ENCODE data around the gene MEN1. TPM values are rescaled to one million over a fixed set of nuclear protein-coding genes. Genes with fewer than 3 reads are reported as not detected.

The MEN1 gene
- total and polyA plus RNA-seq, 9 of the 15 experiments (the other 6 are each of a cell fraction or from before 2014, with no cell fraction given) = 3.4 to 57.2 (median 19.3) TPM

- TF ChIP-seq CHD7 (IDR thresholded peaks at IDR 0.05; ENCODE audit: low read depth, low read length) = no peak
- TF ChIP-seq DMBX1 (CRISPR knock-in tag; IDR thresholded peaks at IDR 0.05; ENCODE audit: borderline replicate concordance) = no peak
- no peak for TF ChIP-seq ZNF512 (tag; IDR thresholded peaks at IDR 0.05)
- TF ChIP-seq, protein P1, sequence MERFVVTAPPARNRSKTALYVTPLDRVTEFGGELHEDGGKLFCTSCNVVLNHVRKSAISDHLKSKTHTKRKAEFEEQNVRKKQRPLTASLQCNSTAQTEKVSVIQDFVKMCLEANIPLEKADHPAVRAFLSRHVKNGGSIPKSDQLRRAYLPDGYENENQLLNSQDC (CRISPR knock-in tag; IDR thresholded peaks at IDR 0.05) = no peak
- no peak for TF ChIP-seq SPI1 (IDR thresholded peaks at IDR 0.05; ENCODE audit: borderline replicate concordance, low read depth, low read length)
- TF ChIP-seq, protein P2, sequence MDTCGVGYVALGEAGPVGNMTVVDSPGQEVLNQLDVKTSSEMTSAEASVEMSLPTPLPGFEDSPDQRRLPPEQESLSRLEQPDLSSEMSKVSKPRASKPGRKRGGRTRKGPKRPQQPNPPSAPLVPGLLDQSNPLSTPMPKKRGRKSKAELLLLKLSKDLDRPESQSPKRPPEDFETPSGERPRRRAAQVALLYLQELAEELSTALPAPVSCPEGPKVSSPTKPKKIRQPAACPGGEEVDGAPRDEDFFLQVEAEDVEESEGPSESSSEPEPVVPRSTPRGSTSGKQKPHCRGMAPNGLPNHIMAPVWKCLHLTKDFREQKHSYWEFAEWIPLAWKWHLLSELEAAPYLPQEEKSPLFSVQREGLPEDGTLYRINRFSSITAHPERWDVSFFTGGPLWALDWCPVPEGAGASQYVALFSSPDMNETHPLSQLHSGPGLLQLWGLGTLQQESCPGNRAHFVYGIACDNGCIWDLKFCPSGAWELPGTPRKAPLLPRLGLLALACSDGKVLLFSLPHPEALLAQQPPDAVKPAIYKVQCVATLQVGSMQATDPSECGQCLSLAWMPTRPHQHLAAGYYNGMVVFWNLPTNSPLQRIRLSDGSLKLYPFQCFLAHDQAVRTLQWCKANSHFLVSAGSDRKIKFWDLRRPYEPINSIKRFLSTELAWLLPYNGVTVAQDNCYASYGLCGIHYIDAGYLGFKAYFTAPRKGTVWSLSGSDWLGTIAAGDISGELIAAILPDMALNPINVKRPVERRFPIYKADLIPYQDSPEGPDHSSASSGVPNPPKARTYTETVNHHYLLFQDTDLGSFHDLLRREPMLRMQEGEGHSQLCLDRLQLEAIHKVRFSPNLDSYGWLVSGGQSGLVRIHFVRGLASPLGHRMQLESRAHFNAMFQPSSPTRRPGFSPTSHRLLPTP (IDR thresholded peaks at IDR 0.05; ENCODE audit: borderline replicate concordance, extremely low read depth, insufficient read length) = no peak
- TF ChIP-seq MAFG (tag; conservative IDR thresholded peaks at IDR 0.05) = no peak
Measured at GRCh38 chr11:64777449-64778222, 32.7 kb downstream of the MEN1 start (continued).
